ENCODE measurements around the gene NFIX. TPM values are rescaled to one million over a fixed set of nuclear protein-coding genes. Genes with fewer than 3 reads are reported as not detected.

NFIX gene
- total and polyA plus RNA-seq, 9 of the 15 experiments (the other 6 are each of a cell fraction or from before 2014, with no cell fraction given) = 0.28 to 26.8 (median 5.4) TPM

- TF ChIP-seq HMBOX1 (IDR thresholded peaks at IDR 0.05) (no peak), HDAC2 (IDR thresholded peaks at IDR 0.05) (no peak), ZSCAN29 (IDR thresholded peaks at IDR 0.05) (no peak), ZNF24 (IDR thresholded peaks at IDR 0.05) (no peak), FOXO4 (CRISPR knock-in tag; IDR thresholded peaks at IDR 0.05) (no peak), EP300 (IDR thresholded peaks at IDR 0.05; ENCODE audit: low read length) (no peak), MXD1 (CRISPR knock-in tag; IDR thresholded peaks at IDR 0.05; ENCODE audit: borderline replicate concordance, poor library complexity, severe bottlenecking) (no peak), PHF20 (IDR thresholded peaks at IDR 0.05; ENCODE audit: partially characterized antibody) (peak; percentile 64), PTTG1 (tag; IDR thresholded peaks at IDR 0.05; ENCODE audit: low read depth) (no peak), SREBF2 (CRISPR knock-in tag; IDR thresholded peaks at IDR 0.05) (no peak), MEF2A (IDR thresholded peaks at IDR 0.05; ENCODE audit: control insufficient read depth, low read depth, low read length) (no peak), TCFL5 (CRISPR knock-in tag; conservative IDR thresholded peaks at IDR 0.05) (no peak), ZNF354B (CRISPR knock-in tag; IDR thresholded peaks at IDR 0.05) (no peak), ZBTB2 (IDR thresholded peaks at IDR 0.05) (no peak), RBM15 (IDR thresholded peaks at IDR 0.05; ENCODE audit: insufficient read depth, low read length) (no peak), EGR1 (conservative IDR thresholded peaks at IDR 0.05) (no peak), PURB (CRISPR knock-in tag; IDR thresholded peaks at IDR 0.05; ENCODE audit: low read depth) (no peak), CTCFL (IDR thresholded peaks at IDR 0.05; ENCODE audit: borderline replicate concordance, insufficient read depth, low read depth, low read length, poor library complexity, severe bottlenecking) (no peak), MCM7 (IDR thresholded peaks at IDR 0.05) (no peak), CREBBP (IDR thresholded peaks at IDR 0.05; ENCODE audit: low read depth, low read length) (no peak), ATF2 (CRISPR knock-in tag; IDR thresholded peaks at IDR 0.05) (no peak), SMAD4 (CRISPR knock-in tag; conservative IDR thresholded peaks at IDR 0.05) (peak; percentile 46)
Measured at GRCh38 chr19:12995596-12996405, 526 bp downstream of the NFIX start (continued).
